Fibroblast of peridontal ligament (primary cell): ENCODE measurements around the gene AGPS.

Source experiments
- DNase-seq: peaks from one replicate; pipeline ENCODE4 v3.0.0-alpha.2; 2010; ENCODE audit errors: extremely low read depth

AGPS gene

DNA sequence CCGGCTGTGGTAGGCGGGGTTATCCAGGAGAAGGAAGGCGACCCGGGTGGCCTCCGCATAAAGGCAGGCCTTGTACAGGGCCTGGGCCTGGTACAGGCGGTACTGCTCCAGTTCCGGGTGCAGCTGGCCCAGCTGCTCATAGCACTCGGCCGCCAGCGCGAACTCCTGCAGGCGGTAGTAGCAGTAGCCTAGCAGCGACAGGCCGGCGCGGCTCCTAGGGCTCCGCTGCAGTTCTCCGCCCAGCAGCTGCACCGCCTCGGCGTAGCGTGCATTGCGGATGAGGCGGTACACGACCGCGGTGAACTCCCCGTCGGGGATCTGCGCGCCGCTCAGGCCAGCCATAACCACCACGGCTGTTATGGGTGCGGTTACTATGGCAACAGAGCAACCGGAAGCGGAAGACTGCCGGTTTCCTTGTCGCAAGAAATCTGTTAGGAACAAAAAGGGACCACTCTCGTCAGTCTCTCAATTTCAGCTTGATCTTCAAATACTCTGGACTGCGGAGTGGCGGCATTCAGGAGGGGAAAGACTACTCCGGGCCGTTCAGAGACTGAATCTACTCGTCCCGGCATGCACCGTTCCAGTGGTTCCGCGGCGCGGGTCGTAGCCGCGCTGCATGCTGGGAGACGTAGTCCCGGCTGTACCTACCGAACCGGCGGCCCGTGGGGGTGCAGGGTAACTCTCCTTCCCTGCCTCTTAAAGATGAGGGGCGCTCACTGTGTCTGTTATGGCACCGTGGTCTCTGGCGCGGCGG, 160.0 kb downstream of the AGPS start:
- DNase-seq, result peak; percentile 89

DNA sequence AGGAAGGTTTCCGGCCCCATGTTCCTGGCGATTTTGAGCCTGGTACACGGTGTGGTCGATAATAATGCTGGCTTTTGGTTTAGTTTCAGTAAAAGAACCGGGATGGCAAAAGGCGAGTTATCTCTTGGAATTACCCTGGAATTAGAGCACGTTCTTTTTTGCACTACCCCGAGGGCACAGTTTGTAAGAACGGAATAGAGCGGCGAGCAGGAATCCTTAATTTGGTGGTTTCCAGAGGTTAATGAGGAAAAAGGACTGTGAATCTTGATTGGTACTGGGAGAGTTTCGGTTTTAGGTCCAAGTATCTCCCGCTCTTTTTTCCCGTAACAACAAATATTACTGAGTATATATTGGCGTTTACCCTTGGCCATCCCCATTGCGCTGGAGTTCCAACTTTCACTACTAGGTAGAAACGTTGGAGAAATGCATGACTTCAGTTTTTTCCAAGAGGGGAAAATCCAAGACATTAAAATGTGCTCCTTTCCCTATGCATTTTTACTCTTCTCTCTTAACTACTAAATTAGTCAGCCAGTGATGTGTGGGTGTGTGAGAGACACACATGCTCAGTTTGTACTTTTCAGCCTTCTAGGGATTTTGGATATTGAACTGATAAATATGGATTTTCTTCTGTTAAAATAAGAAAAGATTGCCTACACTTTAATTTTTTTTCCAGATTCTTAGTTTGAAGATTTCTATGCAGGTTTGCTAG, 160.8 kb downstream of the AGPS start:
- DNase-seq, result no peak

DNA sequence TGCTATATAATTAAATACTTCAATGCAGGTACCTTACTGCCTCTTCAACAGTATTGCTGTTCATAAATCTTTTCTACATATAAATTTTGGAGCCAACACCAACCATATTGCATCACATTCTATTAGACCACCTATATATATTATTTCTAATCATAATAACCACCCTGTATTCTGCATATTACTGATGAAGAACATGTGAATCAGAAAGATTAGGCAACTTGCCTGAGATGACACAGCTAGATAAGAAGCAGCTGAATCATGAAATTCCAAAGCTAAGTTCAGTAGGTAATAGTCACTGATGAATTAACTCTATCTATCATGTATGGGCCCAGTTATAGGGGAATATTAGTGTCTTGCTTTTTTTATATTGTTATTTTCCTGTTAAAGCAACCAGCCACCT, 161.8 kb downstream of the AGPS start:
- no peak for DNase-seq

DNA sequence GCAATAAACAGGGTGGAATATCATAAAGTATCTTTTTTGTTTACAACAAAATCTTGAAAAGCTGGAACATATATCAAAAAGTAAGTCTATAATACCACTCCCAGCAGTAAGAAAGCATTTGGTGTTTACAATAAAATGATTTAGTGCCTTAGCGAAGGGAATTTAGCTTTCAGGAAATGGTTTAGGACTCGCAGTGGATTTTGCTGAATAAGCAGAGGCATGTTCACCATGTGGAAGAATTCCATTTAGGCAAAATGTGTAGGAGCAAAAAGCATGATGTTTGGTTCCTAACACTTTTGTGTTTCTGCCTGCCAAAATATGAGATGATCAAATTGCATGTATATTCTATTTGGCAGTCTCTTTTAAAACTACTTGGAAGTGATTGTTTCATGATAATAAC, 163.6 kb downstream of the AGPS start:
- no peak for DNase-seq

DNA sequence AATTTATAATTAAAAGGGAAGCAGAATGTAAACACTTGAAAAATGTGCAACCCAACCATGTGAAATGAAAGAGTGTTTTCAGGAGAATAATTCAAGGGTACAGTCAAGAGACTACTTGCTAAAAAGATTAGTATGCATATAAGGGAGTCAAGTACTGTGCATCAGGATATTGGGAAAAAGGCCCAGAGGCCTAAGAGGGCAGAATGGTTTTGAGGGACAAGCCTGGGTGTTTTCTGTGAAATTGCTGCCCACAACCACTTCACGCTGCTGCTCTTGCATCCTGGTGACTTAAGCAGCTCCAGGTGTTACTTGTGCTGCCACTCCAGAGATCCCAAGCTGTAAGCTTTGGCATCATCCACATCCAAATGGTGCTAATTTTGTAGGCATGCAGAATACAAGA, 165.2 kb downstream of the AGPS start:
- DNase-seq, result no peak

DNA sequence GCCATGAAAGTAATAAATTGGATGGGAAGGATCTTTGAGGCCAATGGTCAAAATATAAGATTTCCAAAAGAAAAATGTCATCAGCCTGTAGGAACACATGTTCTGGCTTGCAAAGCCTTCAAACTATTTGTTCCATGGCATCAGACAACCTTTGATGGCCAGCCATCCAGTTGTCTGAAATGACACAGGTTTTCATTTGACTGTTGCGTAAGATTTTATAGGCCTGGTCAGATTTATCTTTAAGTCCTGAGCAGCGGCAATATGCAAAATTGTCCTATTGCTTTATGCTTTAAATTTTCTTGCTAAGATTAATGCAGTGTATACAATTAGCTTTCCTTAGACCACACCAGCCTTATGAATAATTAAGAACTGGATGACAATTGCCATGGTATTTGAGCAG, 167.1 kb downstream of the AGPS start:
- no peak for DNase-seq

DNA sequence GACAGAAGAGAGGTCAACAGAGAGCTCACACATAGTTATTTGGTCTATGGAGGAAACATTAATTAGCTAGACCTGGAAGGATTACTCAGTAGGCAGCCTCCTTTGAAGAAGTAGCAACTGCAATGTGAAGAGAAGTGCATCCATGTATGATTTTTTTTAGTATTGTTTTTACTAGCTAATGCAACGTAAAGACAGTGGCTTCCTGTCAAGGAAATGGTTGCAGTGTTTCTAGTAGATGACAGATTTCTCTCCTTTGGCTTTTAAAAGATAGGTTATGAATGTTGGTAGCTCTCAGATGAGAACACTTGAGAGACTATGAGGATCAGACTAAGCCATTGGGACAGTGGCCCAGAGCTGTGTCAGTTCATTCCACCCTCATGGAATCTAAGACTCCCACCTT, 175.8 kb downstream of the AGPS start:
- DNase-seq, result no peak

DNA sequence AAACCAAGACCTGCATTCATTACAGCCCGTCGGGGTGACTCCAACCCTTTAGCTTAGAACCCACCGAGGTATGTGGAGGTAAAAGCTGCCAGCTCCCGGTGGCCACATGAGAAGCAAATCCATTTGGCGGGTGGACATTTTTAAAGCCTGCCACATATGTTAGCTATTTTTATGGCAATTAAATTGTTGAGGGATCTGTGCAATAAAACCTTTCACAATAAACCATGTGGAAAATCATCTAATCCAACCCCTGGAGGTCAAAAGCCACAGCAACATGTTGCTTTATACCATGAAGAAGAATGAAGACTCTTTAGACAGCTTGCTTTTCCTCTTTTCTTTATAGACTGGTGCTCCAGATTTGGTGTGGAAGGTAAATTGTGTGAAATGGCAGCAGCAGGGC, 176.3 kb downstream of the AGPS start:
- DNase-seq, result no peak

DNA sequence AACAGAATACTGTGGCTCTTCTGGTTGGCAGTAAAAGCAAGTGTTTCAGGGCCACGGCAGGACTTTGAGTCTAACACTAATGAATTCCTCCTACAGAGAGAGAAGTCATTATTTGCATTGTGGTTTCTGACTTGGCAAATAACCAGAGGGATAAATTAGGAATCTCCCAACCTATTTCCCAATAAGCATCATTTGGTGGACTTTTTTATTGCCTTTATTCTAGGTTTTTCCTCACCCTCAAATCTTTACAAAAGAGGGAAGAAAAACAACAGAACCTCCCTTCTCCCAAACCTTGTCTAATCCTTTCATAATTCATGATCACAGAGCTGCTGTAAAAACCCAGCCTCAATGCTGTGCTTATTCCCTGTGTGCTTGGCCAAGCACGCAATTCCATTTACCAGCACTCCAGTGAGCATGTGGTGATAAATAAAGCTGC, 179.7 kb downstream of the AGPS start:
- DNase-seq, result no peak

DNA sequence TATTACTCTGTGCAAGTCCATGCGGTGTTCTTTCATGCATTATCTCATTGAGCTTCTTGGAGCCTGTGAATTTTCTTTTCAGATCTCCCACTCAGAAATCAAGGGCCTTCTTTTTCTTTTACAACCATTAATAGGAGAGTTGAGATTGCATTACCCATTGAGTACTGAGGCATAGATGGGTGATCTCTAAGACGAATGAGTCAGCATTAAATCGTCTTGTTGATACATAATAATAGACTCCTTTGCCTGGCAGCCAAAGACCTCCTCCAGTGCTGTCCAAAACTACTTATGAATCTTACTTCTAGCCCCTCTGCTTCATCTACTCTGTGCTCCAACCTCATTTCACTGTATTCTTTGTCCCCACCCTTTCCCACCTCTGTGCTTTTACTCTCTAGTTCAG, 180.5 kb downstream of the AGPS start:
- DNase-seq, result peak; percentile 2

DNA sequence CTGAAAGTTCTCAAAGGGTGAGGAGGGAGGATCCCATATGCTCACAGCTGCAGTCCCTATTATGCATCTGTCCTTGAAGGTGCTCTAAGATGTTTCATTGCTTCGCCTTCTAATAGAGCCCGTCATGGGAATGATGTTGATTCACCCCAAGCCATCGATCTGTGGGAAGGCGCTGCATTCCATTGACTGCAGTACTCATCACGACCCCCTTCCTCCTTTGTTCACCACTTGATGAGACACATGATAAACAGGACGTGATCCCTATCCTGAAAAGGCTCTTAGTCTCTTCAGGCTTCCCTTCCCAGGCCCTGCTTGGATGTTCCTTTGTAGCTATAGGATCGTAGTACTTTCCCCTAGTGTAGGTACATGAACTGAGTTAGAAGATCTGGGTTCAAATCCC, 181.8 kb downstream of the AGPS start:
- DNase-seq, result no peak

DNA sequence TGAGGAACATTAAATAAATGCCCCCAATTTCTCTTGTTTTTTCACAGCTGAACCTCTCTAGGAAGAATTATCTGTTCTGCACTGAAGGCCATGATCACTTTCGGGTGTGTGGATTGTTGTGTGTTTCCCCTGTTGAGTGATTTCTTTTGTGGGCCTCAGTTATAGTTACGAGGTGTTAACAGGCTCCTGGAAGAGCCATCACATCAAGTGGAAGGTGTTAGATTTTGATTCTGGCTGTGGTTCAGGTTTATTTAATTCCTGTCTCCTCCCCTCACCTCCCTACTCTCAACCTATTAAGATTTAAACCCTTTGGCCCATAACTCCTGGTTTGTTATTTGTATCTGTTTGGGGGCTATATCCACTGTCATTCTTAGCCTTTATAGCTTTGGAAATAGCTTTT, 182.8 kb downstream of the AGPS start:
- no peak for DNase-seq

DNA sequence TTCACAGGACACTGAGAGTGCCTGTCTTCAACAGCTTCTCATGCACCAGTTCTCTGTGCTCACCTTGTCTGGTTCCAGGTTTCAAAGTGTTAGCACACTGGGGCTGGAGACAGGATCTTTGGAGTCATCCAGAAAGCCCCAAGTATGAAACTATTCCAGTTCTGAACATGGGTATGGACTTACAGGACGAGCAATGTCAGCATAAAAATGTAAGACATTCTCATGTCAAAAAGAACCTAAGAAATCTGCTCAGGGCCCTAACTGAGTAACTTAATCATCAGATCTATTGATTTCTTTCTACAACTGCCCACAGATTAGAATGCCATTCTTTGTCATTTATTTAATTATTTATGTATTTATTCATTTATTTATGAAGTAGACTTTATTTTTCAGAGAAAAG, 184.5 kb downstream of the AGPS start:
- no peak for DNase-seq

DNA sequence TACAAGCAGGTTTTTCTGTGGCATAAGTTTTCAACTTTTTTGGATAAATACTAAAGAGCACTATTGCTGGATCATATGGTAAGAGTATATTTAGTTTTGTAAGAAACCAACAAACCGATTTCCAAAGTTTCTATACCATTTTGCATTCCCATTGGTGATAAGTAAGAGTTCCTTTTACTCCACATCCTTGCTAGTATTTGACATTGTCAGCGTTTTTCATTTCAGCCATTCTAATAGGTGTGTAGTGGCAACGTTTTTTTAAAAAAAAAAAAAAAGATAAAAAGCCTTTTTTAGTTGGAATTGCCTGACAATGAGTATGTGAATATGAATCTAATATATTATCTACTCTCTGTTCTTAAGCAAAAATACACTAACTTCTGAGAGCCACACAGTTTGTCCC, 185.9 kb downstream of the AGPS start:
- no peak for DNase-seq

DNA sequence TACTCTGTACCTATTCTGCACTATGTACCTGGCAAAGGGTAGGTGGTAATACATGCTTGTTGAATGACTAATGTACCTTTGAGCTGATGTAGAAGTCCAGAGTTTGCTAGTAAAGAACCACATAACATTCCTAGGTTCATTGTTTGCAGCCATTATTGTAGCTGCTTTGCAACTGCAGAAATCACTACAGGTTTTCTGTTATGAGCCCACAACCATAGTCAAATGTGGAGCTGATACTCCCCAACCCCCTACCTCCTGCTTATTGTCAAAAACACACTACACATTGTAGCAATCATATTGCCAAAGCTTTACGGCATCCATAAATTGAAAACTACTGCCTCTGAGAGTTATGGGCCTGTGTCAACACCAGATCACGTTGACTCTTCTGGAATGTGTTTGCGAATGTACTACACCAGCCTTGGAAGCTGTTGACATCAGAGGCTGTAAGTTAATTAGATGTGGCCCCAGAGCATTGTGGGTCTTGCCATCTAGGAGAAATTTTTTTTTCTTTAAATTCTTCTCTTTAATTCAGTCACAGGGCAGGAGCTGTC, 187.0 kb downstream of the AGPS start:
- DNase-seq, result no peak

DNA sequence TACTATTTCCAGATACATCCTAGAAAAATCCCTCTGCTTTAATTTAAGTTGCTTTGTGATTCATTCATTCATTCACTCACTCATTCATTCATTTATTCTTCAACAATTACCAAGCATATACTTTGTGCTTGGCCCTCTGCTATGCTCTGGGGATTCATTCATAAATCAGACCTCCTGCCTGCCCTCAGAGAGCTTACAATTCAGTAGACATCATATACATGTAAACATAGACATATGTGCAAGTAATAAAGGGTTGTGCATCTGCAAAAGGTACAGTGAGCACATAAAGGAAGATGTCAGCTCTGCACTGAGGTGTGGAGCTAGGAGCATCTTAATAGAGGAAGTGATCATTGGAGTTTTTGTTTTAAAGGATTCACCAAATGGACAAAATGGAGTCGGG, 189.4 kb downstream of the AGPS start:
- no peak for DNase-seq

DNA sequence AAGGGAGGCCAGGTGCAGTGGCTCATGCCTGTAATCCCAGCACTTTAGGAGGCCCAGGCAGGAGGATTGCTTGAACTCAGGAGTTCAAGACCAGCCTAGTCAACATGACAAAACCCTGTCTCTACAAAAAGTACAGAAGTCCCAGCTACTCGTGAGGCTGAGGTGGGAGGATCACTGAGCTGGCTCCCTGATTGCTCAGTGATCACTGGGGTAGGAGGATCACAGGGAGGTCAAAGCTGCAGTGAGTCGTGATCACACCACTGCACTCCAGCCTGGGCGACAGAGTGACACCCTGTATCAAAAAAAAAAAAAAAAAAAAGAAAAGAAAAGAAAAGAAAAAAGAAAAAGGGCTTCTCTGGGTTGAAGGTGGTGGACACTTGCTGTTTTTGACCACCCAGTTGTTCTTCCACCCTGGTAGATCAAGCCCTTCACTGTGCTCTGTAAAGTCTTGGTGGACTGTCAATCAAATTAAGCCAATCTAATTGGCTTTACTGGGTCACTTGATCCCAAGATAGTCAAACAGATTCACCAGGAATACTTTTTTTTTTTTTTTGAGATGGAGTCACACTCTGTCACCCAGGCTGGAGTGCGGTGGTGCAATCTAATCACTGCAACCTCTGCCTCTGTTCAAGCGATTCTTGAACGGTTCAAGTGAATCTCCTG, 191.6 kb downstream of the AGPS start:
- no peak for DNase-seq

DNA sequence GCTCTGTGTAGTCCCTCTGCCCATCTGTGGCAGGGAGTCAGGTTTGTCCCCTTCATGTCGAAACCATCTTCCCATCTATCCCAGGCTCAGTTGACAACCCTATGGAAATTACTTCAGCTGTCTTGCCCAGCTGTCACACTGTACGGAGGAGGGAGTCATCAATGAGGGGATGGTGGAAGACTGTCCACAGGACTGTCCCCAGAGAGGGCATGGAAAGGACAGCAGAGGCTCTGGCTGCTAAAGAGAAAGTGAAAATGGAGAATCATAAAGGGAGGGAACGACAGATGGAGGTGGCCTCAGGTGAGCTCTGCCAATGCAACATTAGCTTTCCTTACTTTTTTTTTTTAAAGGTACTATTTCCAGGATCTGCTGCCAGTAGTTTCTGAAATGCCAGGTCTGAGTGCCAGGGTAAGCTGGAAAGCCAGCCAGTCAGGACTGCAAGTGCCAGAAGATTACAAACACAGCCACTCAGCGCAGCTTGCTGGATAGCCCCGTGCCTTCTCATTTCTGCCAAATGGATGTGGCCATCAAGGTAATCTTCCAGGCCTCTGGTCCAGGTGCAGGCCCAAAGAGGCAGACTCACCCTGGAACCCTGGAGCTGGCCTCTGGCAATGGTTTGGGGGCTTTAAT, 192.8 kb downstream of the AGPS start:
- DNase-seq, result no peak

DNA sequence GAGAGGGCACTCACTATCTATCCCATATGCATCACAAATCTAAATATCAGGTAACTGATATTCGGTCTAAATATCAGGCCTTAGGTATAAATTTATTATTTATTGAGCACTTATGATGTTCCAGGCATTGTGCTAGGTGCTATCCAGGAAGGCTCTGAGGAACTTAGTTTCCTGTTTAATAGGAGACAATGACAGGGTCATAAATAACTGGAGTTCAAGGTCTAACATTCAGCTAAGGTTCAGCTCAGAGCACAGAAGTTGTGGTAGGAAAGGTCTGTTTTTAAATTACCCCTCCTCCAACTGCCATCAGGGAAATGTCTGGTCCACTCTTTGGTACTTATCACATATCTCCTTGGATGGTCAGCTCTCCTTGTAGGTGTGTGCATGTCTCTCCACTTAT, 193.6 kb downstream of the AGPS start:
- no peak for DNase-seq

DNA sequence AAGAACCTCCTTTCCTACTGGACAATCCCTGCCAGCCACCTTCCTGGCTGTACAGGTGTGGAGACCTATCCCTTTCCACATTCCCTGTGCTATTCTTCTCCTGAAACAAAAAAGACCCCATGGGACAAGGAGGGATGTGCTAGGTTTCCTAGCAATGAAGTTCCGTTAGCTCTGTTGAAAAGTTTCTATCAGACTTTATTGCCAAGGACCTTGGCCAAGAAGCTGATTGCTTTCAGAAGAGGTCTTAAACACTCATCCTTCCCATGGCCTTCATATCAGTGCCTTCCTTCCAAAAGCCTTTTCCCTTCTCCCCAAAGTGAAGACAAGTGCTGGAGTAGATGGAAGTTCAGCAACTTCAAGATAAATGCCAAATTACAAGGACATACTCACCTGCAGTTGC, 194.8 kb downstream of the AGPS start:
- DNase-seq, result no peak

DNA sequence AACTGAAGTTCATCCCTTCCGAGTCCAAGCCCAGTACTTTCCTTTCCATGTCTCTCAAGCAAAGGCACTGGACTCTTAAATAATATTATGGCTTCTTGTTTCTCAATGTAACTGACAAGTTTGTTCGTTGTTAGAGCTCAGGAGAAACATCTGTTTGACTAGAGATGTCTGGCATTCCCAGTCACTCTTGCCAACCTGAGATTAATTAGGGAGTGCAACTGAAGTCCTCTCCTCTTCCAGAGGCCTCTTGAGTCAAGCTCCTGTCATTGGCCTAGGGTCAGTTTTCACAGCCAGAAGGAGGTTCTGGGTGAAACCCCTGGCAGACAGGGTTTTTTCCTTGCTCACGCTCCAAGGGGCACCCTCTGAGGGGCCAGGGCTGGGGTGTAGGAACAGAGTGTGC, 196.1 kb downstream of the AGPS start:
- DNase-seq, result no peak

DNA sequence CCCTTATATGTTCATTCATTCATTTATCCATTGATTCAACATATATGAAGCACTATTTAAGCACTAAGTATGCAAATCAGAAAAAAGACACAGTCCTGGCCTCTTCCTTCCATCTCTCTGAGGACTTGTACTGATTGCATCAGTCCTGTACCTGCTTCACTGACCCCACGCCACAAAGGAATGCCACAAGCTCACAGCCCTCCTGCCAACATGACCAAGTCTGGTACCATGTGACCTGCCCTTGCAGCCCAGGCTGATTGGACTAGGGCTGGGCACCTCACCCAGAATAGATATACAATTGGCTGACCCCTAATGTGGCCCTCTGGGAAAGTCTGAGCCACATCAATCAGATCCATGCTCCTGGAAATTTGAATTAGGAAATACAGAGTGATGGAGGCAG, 196.6 kb downstream of the AGPS start:
- DNase-seq, result no peak
